HepG2 (cell line): ENCODE measurements around the gene CFAP210. TPM values are rescaled to one million over a fixed set of nuclear protein-coding genes. Genes with fewer than 3 reads are reported as not detected.

Source experiments
- ATF7-NPFF ChIP-seq: sonication (generic); formaldehyde crosslinking; IDR thresholded peaks from 2 replicates; pipeline ENCODE4 v1.8.1; 2023; ENCODE audit warnings: mild to moderate bottlenecking, low read depth, missing genetic modification reagents, moderate library complexity
- HNF1A ChIP-seq, 2 experiments: sonication (generic) in 1 of 2; formaldehyde crosslinking in 1 of 2; IDR thresholded peaks; 2 replicates each; pipeline versions ENCODE4 v1.4.0 to v1.6.1; 2016 to 2020; ENCODE audit warnings: borderline replicate concordance in 1 of 2, low read depth in 1 of 2, mild to moderate bottlenecking in 1 of 2, missing genetic modification reagents in 1 of 2
- NPAS2 ChIP-seq: sonication (generic); formaldehyde crosslinking; IDR thresholded peaks from 2 replicates; pipeline ENCODE4 v1.8.0; 2022; ENCODE audit warnings: mild to moderate bottlenecking, missing genetic modification reagents, borderline replicate concordance
- TBP ChIP-seq: sonication (generic); formaldehyde crosslinking; IDR thresholded peaks from 2 replicates; pipeline ENCODE4 v1.5.0; 2020; ENCODE audit warnings: missing genetic modification reagents
- TEAD3 ChIP-seq: optimal IDR thresholded peaks from 2 replicates; pipeline ENCODE3; 2016; ENCODE audit warnings: borderline replicate concordance
- ZFP36L1 ChIP-seq: sonication (generic); formaldehyde crosslinking; IDR thresholded peaks from 2 replicates; pipeline ENCODE4 v1.8.0; 2022; ENCODE audit warnings: mild to moderate bottlenecking, missing genetic modification reagents, moderate library complexity
- ZNF124 ChIP-seq: sonication (generic); formaldehyde crosslinking; IDR thresholded peaks from 2 replicates; pipeline ENCODE4 v1.4.0; 2020; ENCODE audit warnings: missing genetic modification reagents
- ZNF552 ChIP-seq: sonication (generic); formaldehyde crosslinking; IDR thresholded peaks from 2 replicates; pipeline ENCODE4 v1.9.0; 2022; ENCODE audit warnings: missing genetic modification reagents, mild to moderate bottlenecking, borderline replicate concordance
- polyA plus RNA-seq, 8 experiments: library from polyadenylated mRNA; depleted of rRNA in 3 of 8; stranded (reverse) in 7 of 8; unstranded in 1 of 8; fragments of >200 nt; fragmentation: Illumina TruSeq in 4 of 8; extraction: Trizol in 4 of 8; gene quantifications; 2 replicates each; pipeline versions ENCODE4 v1.2.1 to v1.2.3, GENCODE V29; 2011 to 2016; ENCODE audit warnings: low read depth in 4 of 8, missing spikeins in 1 of 8, mixed read lengths in 1 of 8; ENCODE audit not compliant: insufficient read depth in 1 of 8
- total RNA-seq, 5 experiments: library from RNA; depleted of rRNA; stranded (reverse); fragments of >200 nt; fragmentation: Illumina TruSeq; extraction: Trizol; gene quantifications; 2 replicates each; pipeline ENCODE4 v1.2.3, GENCODE V29; 2016; ENCODE audit warnings: low read depth in 1 of 5
- TF ChIP-seq, protein P1 (sequence below): sonication (generic); formaldehyde crosslinking; IDR thresholded peaks from 2 replicates; pipeline ENCODE4 v1.4.0; 2020; ENCODE audit warnings: missing genetic modification reagents, borderline replicate concordance
- TF ChIP-seq, protein P2 (sequence below): sonication (generic); formaldehyde crosslinking; IDR thresholded peaks from 2 replicates; pipeline ENCODE4 v1.4.0; 2020; ENCODE audit warnings: missing genetic modification reagents, mild to moderate bottlenecking, borderline replicate concordance
- TF ChIP-seq, protein P3 (sequence below): sonication (generic); formaldehyde crosslinking; IDR thresholded peaks from 2 replicates; pipeline ENCODE4 v1.4.0; 2020; ENCODE audit warnings: missing genetic modification reagents, mild to moderate bottlenecking, borderline replicate concordance
- TF ChIP-seq, protein P4 (sequence below): sonication (generic); formaldehyde crosslinking; IDR thresholded peaks from 2 replicates; pipeline ENCODE4 v1.4.0; 2020; ENCODE audit warnings: mild to moderate bottlenecking, missing genetic modification reagents
- TF ChIP-seq, protein P5 (sequence below): IDR thresholded peaks from 2 replicates; pipeline ENCODE4 v1.6.1; 2016; ENCODE audit warnings: low read depth, control low read depth

Gene CFAP210
- total and polyA plus RNA-seq, 2 of the 13 experiments (the other 11 are each of a cell fraction or from before 2014, with no cell fraction given): 0.18 TPM; not detected in 1

GRCh38 chr2:169716938-169717690, 22.9 kb upstream of the CFAP210 start (continued):
- TF ChIP-seq, protein P1, sequence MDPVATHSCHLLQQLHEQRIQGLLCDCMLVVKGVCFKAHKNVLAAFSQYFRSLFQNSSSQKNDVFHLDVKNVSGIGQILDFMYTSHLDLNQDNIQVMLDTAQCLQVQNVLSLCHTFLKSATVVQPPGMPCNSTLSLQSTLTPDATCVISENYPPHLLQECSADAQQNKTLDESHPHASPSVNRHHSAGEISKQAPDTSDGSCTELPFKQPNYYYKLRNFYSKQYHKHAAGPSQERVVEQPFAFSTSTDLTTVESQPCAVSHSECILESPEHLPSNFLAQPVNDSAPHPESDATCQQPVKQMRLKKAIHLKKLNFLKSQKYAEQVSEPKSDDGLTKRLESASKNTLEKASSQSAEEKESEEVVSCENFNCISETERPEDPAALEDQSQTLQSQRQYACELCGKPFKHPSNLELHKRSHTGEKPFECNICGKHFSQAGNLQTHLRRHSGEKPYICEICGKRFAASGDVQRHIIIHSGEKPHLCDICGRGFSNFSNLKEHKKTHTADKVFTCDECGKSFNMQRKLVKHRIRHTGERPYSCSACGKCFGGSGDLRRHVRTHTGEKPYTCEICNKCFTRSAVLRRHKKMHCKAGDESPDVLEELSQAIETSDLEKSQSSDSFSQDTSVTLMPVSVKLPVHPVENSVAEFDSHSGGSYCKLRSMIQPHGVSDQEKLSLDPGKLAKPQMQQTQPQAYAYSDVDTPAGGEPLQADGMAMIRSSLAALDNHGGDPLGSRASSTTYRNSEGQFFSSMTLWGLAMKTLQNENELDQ (CRISPR knock-in tag): no peak
- no peak for TF ChIP-seq ZNF552 (CRISPR knock-in tag)
- no peak for TF ChIP-seq HNF1A (IDR thresholded peaks at IDR 0.05; ENCODE audit: low read depth)
- TF ChIP-seq HNF1A (CRISPR knock-in tag; IDR thresholded peaks at IDR 0.05; ENCODE audit: borderline replicate concordance): no peak; the same call in 1 of the 2 replicates
- TF ChIP-seq, protein P2, sequence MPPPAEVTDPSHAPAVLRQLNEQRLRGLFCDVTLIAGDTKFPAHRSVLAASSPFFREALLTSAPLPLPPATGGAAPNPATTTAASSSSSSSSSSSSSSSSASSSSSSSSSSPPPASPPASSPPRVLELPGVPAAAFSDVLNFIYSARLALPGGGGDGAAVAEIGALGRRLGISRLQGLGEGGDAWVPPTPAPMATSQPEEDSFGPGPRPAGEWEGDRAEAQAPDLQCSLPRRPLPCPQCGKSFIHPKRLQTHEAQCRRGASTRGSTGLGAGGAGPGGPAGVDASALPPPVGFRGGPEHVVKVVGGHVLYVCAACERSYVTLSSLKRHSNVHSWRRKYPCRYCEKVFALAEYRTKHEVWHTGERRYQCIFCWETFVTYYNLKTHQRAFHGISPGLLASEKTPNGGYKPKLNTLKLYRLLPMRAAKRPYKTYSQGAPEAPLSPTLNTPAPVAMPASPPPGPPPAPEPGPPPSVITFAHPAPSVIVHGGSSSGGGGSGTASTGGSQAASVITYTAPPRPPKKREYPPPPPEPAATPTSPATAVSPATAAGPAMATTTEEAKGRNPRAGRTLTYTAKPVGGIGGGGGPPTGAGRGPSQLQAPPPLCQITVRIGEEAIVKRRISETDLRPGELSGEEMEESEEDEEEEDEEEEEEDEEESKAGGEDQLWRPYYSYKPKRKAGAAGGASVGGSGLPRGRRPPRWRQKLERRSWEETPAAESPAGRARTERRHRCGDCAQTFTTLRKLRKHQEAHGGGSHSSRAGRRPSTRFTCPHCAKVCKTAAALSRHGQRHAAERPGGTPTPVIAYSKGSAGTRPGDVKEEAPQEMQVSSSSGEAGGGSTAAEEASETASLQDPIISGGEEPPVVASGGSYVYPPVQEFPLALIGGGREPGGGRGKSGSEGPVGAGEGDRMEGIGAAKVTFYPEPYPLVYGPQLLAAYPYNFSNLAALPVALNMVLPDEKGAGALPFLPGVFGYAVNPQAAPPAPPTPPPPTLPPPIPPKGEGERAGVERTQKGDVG: no peak
- peak; percentile 85 for TF ChIP-seq TEAD3
- TF ChIP-seq ATF7-NPFF: no peak
- TF ChIP-seq ZFP36L1 (CRISPR knock-in tag): 0 out of 2 replicates have a peak, but pooled peaks have one; percentile 35
- no peak for TF ChIP-seq TBP (CRISPR knock-in tag)
- TF ChIP-seq, protein P3, sequence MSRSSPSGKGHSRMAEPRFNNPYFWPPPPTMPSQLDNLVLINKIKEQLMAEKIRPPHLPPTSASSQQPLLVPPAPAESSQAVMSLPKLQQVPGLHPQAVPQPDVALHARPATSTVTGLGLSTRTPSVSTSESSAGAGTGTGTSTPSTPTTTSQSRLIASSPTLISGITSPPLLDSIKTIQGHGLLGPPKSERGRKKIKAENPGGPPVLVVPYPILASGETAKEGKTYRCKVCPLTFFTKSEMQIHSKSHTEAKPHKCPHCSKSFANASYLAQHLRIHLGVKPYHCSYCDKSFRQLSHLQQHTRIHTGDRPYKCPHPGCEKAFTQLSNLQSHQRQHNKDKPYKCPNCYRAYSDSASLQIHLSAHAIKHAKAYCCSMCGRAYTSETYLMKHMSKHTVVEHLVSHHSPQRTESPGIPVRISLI: no peak
- TF ChIP-seq, protein P4, sequence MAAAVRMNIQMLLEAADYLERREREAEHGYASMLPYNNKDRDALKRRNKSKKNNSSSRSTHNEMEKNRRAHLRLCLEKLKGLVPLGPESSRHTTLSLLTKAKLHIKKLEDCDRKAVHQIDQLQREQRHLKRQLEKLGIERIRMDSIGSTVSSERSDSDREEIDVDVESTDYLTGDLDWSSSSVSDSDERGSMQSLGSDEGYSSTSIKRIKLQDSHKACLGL (CRISPR knock-in tag): no peak
- TF ChIP-seq NPAS2 (CRISPR knock-in tag): no peak
- TF ChIP-seq ZNF124 (CRISPR knock-in tag): no peak
- TF ChIP-seq, protein P5, sequence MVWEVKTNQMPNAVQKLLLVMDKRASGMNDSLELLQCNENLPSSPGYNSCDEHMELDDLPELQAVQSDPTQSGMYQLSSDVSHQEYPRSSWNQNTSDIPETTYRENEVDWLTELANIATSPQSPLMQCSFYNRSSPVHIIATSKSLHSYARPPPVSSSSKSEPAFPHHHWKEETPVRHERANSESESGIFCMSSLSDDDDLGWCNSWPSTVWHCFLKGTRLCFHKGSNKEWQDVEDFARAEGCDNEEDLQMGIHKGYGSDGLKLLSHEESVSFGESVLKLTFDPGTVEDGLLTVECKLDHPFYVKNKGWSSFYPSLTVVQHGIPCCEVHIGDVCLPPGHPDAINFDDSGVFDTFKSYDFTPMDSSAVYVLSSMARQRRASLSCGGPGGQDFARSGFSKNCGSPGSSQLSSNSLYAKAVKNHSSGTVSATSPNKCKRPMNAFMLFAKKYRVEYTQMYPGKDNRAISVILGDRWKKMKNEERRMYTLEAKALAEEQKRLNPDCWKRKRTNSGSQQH: peak; percentile 86; the same call in 1 of the 2 replicates
